C4-2B (cell line): ENCODE results near the gene CES2.

Source experiments
- ZFX ChIP-seq: fragments of 450-650 bp; IDR thresholded peaks from 2 replicates; pipeline ENCODE4 v1.6.1; 2017
- TF ChIP-seq, protein P1 (sequence below): fragments of 450-650 bp; conservative IDR thresholded peaks from 2 replicates; pipeline ENCODE4 v1.5.1; 2017; ENCODE audit warnings: mild to moderate bottlenecking

DNA sequence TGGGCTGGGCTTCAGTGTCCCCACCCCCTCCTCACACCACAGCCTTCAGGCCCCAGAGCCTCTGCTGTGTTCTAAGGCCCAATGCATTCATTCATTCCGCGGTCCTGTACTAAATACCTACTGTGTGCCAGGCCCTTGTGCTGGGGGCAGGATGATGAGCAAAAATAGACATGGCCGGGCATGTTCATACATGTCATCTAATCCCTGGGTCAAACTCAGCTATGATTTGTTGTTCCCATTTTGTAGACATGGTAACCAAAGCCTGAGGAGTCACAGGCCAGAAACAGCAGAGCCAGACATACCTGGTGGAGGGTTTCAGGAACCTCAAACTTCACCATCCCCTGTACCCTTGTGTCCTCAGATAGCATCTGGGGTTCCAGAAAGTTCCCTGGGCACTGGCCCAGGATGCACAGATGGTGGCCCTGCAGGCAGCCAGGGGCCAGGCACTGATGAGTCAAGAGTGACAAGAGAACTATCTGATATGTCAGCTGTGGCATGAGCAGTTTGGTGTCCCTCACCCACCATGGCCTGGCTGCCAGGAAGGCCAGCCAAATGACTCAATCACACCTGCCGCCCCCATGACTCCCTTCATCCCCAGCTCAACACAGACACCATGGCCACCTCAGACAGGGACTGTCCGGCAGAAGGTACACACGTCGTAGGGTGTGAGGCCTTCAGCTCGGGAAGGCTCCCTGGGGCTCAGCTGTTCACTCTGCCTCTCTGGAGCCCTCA is 7.2 kb upstream of the CES2 start:
- TF ChIP-seq, protein P1, sequence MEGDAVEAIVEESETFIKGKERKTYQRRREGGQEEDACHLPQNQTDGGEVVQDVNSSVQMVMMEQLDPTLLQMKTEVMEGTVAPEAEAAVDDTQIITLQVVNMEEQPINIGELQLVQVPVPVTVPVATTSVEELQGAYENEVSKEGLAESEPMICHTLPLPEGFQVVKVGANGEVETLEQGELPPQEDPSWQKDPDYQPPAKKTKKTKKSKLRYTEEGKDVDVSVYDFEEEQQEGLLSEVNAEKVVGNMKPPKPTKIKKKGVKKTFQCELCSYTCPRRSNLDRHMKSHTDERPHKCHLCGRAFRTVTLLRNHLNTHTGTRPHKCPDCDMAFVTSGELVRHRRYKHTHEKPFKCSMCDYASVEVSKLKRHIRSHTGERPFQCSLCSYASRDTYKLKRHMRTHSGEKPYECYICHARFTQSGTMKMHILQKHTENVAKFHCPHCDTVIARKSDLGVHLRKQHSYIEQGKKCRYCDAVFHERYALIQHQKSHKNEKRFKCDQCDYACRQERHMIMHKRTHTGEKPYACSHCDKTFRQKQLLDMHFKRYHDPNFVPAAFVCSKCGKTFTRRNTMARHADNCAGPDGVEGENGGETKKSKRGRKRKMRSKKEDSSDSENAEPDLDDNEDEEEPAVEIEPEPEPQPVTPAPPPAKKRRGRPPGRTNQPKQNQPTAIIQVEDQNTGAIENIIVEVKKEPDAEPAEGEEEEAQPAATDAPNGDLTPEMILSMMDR: no peak
- TF ChIP-seq ZFX: no peak
